GM23338 (cell line): ENCODE measurements around the gene LRRC75B.
"Not testable (repeated sequence)": the region's sequence is repeated elsewhere in the genome, so short reads cannot be mapped to it uniquely, and the experiment has no call there.

ENCODE experiments used
- TF ChIP-seq, protein P1 (sequence below), 2 experiments: fragments of 200-600 bp in 1 of 2; sonication (generic) in 1 of 2; conservative IDR thresholded peaks; 2 replicates each; pipeline versions ENCODE4 v1.5.1 to v1.6.1; 2016 to 2017; ENCODE audit warnings: antibody characterized with exemption in 2 of 2, low read depth in 2 of 2, mild to moderate bottlenecking in 2 of 2, moderate library complexity in 1 of 2
- TF ChIP-seq, protein P2 (sequence below): IDR thresholded peaks from one replicate; pipeline ENCODE4 v1.6.1; 2018; ENCODE audit warnings: antibody characterized with exemption; ENCODE audit not compliant: unreplicated experiment

DNA sequence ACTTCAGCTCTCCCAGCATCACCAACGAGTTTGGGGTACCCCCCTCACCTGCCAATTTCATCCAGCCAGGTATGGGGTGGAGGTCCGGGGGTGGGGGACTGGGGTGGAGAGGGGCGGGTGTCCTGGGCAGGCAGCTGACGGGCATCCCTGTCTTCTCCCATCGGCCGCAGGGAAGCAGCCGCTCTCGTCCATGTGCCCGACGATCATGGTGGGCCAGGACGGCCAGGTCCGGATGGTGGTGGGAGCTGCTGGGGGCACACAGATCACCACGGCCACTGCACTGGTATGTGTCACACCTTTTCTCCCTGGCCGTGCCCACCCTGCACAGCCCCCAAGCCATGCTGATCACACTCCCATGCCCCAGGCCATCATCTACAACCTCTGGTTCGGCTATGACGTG, 35.0 kb upstream of the LRRC75B start:
- TF ChIP-seq, protein P1, sequence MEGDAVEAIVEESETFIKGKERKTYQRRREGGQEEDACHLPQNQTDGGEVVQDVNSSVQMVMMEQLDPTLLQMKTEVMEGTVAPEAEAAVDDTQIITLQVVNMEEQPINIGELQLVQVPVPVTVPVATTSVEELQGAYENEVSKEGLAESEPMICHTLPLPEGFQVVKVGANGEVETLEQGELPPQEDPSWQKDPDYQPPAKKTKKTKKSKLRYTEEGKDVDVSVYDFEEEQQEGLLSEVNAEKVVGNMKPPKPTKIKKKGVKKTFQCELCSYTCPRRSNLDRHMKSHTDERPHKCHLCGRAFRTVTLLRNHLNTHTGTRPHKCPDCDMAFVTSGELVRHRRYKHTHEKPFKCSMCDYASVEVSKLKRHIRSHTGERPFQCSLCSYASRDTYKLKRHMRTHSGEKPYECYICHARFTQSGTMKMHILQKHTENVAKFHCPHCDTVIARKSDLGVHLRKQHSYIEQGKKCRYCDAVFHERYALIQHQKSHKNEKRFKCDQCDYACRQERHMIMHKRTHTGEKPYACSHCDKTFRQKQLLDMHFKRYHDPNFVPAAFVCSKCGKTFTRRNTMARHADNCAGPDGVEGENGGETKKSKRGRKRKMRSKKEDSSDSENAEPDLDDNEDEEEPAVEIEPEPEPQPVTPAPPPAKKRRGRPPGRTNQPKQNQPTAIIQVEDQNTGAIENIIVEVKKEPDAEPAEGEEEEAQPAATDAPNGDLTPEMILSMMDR (conservative IDR thresholded peaks at IDR 0.05; ENCODE audit: low read depth in 2 of 2): not testable (repeated sequence)
- TF ChIP-seq, protein P2, sequence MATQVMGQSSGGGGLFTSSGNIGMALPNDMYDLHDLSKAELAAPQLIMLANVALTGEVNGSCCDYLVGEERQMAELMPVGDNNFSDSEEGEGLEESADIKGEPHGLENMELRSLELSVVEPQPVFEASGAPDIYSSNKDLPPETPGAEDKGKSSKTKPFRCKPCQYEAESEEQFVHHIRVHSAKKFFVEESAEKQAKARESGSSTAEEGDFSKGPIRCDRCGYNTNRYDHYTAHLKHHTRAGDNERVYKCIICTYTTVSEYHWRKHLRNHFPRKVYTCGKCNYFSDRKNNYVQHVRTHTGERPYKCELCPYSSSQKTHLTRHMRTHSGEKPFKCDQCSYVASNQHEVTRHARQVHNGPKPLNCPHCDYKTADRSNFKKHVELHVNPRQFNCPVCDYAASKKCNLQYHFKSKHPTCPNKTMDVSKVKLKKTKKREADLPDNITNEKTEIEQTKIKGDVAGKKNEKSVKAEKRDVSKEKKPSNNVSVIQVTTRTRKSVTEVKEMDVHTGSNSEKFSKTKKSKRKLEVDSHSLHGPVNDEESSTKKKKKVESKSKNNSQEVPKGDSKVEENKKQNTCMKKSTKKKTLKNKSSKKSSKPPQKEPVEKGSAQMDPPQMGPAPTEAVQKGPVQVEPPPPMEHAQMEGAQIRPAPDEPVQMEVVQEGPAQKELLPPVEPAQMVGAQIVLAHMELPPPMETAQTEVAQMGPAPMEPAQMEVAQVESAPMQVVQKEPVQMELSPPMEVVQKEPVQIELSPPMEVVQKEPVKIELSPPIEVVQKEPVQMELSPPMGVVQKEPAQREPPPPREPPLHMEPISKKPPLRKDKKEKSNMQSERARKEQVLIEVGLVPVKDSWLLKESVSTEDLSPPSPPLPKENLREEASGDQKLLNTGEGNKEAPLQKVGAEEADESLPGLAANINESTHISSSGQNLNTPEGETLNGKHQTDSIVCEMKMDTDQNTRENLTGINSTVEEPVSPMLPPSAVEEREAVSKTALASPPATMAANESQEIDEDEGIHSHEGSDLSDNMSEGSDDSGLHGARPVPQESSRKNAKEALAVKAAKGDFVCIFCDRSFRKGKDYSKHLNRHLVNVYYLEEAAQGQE: not testable (repeated sequence)
